ENCODE data around the gene ADGRG7. TPM values are rescaled to one million over a fixed set of nuclear protein-coding genes. Genes with fewer than 3 reads are reported as not detected.

The ADGRG7 gene
- under 1 TPM in 1 of 4 donors, not detected in 3; 0.58 TPM for total RNA-seq

DNA sequence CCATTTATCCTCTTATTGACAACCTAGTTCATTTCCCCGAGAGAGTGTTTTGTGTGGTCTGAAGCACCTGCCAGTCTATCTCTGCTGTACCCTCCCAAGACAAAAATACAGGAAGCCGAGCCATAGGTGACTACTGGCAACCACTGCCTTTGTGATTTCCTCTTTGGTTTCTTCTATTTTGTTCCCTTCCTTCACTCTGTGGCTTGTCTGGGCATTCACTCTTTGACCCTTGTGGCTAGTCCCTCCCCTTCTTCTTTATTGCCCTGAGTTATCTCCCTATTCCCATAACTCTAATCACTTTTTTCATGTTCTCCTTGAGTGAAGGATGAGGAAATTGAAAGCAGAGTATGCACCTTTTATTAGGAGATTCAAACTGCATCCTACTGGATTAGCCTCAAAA, at the start of gene ADGRG7:
TSS of gene ADGRG7 (plus strand) at position 297 of the 400 bp plus-strand sequence. CDS start 256 bp downstream, outside the sequence.
- in situ Hi-C loops (cut with MboI; ENCODE audit: low sequenced_read_pairs in 4 of 4) = no loop called here
- Histone ChIP-seq H3K36me3 (no peaks in the 10 kb centered on the region), H3K9me3 (no peaks in the 10 kb centered on the region), H3K4me3 (no peak within 1 kb of the TSS), H3K27ac (no peak within 1 kb of the TSS), H3K27me3 (peaks cover 0 to 11% (median 0%) of the 10 kb centered on the region in 3 donors), H3K4me1 (no peaks in the 10 kb centered on the region)
- intact Hi-C loops (cut with DNase I; ENCODE audit: low total_unique reads) = no loop called here
- DNase-seq (no peak), ATAC-seq (no peak)
- TF ChIP-seq CTCF (IDR thresholded peaks at IDR 0.05 in 4 of 5, conservative IDR thresholded peaks at IDR 0.05 in 1 of 5) = no peak
- no peak for TF ChIP-seq POLR2A (IDR thresholded peaks at IDR 0.05)

GRCh38 chr3:100560426-100560825, 49.0 kb upstream of the ADGRG7 start:
- no peaks in the 10 kb centered on the region for H3K9me3 ChIP-seq
- intact Hi-C loops (cut with DNase I; ENCODE audit: low total_unique reads) (no loop called here), in situ Hi-C loops (cut with MboI; ENCODE audit: low sequenced_read_pairs in 4 of 4) (no loop called here)
- H3K4me3 ChIP-seq = no peak overlapping the region
- H3K27ac ChIP-seq = no peak overlapping the region
- TF ChIP-seq CTCF (IDR thresholded peaks at IDR 0.05 in 4 of 5, conservative IDR thresholded peaks at IDR 0.05 in 1 of 5) (no peak), POLR2A (IDR thresholded peaks at IDR 0.05) (no peak)
- ATAC-seq (no peak), DNase-seq (no peak)
- no peaks in the 10 kb centered on the region for H3K27me3 ChIP-seq
- no peaks in the 10 kb centered on the region for H3K36me3 ChIP-seq
- no peaks in the 10 kb centered on the region for H3K4me1 ChIP-seq

DNA sequence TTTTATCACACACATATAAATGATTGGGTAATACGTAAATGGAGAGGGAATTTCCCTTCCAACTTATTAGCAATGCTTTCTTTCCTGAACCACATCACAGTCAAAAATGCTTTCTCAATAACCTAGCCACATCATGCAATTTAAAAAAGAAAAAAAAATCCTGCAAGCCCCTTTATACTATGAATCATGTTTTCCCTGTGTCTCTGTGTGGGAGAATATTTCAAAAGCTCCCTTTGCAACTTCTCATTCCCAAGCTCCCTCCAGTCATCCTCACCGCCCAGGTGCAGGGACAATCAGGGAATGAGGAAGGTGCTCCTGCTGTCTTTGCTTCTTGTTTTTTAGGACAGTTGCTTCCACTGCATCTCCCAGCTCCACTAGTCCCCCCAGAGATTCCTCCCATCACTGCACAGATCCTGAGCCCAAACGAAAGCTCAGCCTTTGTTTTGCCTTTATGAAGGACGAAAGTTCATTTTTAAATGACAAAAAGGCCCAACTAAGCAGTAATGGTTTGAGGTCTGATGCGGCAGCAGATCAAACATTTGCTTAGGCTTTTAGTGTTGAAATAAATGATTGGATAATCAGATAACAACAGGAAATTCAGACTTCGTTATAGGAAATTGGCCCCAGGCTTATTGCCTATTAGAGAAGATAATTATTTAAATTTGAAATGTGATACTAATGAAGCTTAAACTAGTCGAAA, 47.8 kb upstream of the ADGRG7 start:
- intact Hi-C loops (cut with DNase I; ENCODE audit: low total_unique reads) = no loop called here
- H3K9me3 ChIP-seq = no peaks in the 10 kb centered on the region
- ATAC-seq (peak; percentile 58 to 63), DNase-seq (no peak)
- no peaks in the 10 kb centered on the region for H3K36me3 ChIP-seq
- H3K4me1 ChIP-seq = no peaks in the 10 kb centered on the region
- in situ Hi-C loops (cut with MboI; ENCODE audit: low sequenced_read_pairs in 4 of 4) = no loop called here
- H3K27me3 ChIP-seq = no peaks in the 10 kb centered on the region
- H3K4me3 ChIP-seq = no peak overlapping the region
- TF ChIP-seq CTCF (IDR thresholded peaks at IDR 0.05 in 4 of 5, conservative IDR thresholded peaks at IDR 0.05 in 1 of 5) (no peak), POLR2A (IDR thresholded peaks at IDR 0.05) (no peak)
- peak overlapping the region in 1 of 4 donors; percentile 5 for H3K27ac ChIP-seq

- intact Hi-C loops (cut with DNase I; ENCODE audit: low total_unique reads) = no loop called here
- Histone ChIP-seq H3K27ac (peak overlapping the region in 1 of 4 donors; percentile 5), H3K36me3 (no peaks in the 10 kb centered on the region), H3K4me3 (no peak overlapping the region), H3K9me3 (no peaks in the 10 kb centered on the region), H3K4me1 (no peaks in the 10 kb centered on the region), H3K27me3 (no peaks in the 10 kb centered on the region)
- in situ Hi-C loops (cut with MboI; ENCODE audit: low sequenced_read_pairs in 4 of 4) = no loop called here
- ATAC-seq = no peak
- DNase-seq = no peak
- TF ChIP-seq POLR2A (IDR thresholded peaks at IDR 0.05) (no peak), CTCF (IDR thresholded peaks at IDR 0.05 in 4 of 5, conservative IDR thresholded peaks at IDR 0.05 in 1 of 5) (no peak)
Observed at GRCh38 chr3:100562224-100562857, 47.1 kb upstream of the ADGRG7 start.

Measured in gastrocnemius medialis (tissue), 4 donors.